ENCODE results near the gene SRGAP2. TPM values are rescaled to one million over a fixed set of nuclear protein-coding genes. Genes with fewer than 3 reads are reported as not detected.
"Not testable (repeated sequence)": the region's sequence is repeated elsewhere in the genome, so short reads cannot be mapped to it uniquely, and the experiment has no call there.

The SRGAP2 gene
- total and polyA plus RNA-seq, 4 donors, result 69.2 to 96.9 (median 85.4) TPM

GRCh38 chr1:206179666-206180065, 23.7 kb upstream of the SRGAP2 start:
- H3K27me3 ChIP-seq (ENCODE audit: control insufficient read depth, insufficient read depth, low read length); H3K36me3 ChIP-seq (ENCODE audit: control insufficient read depth, insufficient read depth, low read length); DNase-seq (ENCODE audit: low read depth in 4 of 6, low spot score in 6 of 6); H3K4me1 ChIP-seq (ENCODE audit: control insufficient read depth, insufficient read depth, low read length); H3K27ac ChIP-seq (ENCODE audit: low read depth, low read length); H3K9me3 ChIP-seq (ENCODE audit: control insufficient read depth, insufficient read depth, low read length); H3K4me3 ChIP-seq (ENCODE audit: low read depth, low read length): not testable (repeated sequence)

- not testable (repeated sequence) for H3K27me3 ChIP-seq (ENCODE audit: control insufficient read depth, insufficient read depth, low read length); H3K4me3 ChIP-seq (ENCODE audit: low read depth, low read length); H3K9me3 ChIP-seq (ENCODE audit: control insufficient read depth, insufficient read depth, low read length); DNase-seq (ENCODE audit: low read depth in 4 of 6, low spot score in 6 of 6); H3K4me1 ChIP-seq (ENCODE audit: control insufficient read depth, insufficient read depth, low read length); H3K36me3 ChIP-seq (ENCODE audit: control insufficient read depth, insufficient read depth, low read length); H3K27ac ChIP-seq (ENCODE audit: low read depth, low read length)
- WGBS (ENCODE audit: insufficient coverage), result no CpG with 5 or more reads among the region's 6 CpGs
Measured at GRCh38 chr1:206182368-206183317, 20.7 kb upstream of the SRGAP2 start.

DNA sequence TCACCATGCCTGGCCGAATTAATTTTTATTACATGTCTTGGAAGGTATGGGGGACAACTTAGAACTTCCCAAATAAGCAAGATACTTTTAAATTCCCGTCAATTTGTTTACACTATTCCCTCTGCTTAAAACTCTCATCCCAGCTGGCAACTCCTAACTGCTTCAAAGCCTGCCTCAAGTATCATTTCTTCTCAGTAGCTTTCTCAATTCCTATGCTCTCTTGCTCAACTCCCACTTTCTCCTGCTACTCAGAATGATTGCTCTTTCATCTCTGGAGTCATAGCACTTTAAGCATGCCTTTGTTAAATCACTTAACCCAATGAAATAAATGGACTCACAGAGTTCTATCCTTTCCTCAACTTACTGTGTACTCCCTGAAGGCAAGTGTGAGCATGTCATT, 19.6 kb upstream of the SRGAP2 start:
- not testable (repeated sequence) for DNase-seq (ENCODE audit: low read depth in 4 of 6, low spot score in 6 of 6); H3K4me3 ChIP-seq (ENCODE audit: low read depth, low read length); H3K9me3 ChIP-seq (ENCODE audit: control insufficient read depth, insufficient read depth, low read length); H3K27ac ChIP-seq (ENCODE audit: low read depth, low read length); H3K27me3 ChIP-seq (ENCODE audit: control insufficient read depth, insufficient read depth, low read length); H3K4me1 ChIP-seq (ENCODE audit: control insufficient read depth, insufficient read depth, low read length); H3K36me3 ChIP-seq (ENCODE audit: control insufficient read depth, insufficient read depth, low read length)
- no CpG with 5 or more reads among the region's 2 CpGs for WGBS (ENCODE audit: insufficient coverage)

GRCh38 chr1:206185778-206186177, 17.6 kb upstream of the SRGAP2 start:
- not testable (repeated sequence) for H3K4me1 ChIP-seq (ENCODE audit: control insufficient read depth, insufficient read depth, low read length)
- WGBS (ENCODE audit: insufficient coverage), result no CpG with 5 or more reads among the region's 3 CpGs

GRCh38 chr1:206186826-206187225, 16.5 kb upstream of the SRGAP2 start:
- not testable (repeated sequence) for H3K27ac ChIP-seq (ENCODE audit: low read depth, low read length); H3K4me1 ChIP-seq (ENCODE audit: control insufficient read depth, insufficient read depth, low read length); H3K9me3 ChIP-seq (ENCODE audit: control insufficient read depth, insufficient read depth, low read length); DNase-seq (ENCODE audit: low read depth in 4 of 6, low spot score in 6 of 6); H3K27me3 ChIP-seq (ENCODE audit: control insufficient read depth, insufficient read depth, low read length); H3K4me3 ChIP-seq (ENCODE audit: low read depth, low read length); H3K36me3 ChIP-seq (ENCODE audit: control insufficient read depth, insufficient read depth, low read length)
- no CpG with 5 or more reads among the region's 4 CpGs for WGBS (ENCODE audit: insufficient coverage)

More at GRCh38 chr1:206185778-206186177, 17.6 kb upstream of the SRGAP2 start:
- H3K9me3 ChIP-seq (ENCODE audit: control insufficient read depth, insufficient read depth, low read length); H3K27me3 ChIP-seq (ENCODE audit: control insufficient read depth, insufficient read depth, low read length); DNase-seq (ENCODE audit: low read depth in 4 of 6, low spot score in 6 of 6); H3K4me3 ChIP-seq (ENCODE audit: low read depth, low read length); H3K36me3 ChIP-seq (ENCODE audit: control insufficient read depth, insufficient read depth, low read length); H3K27ac ChIP-seq (ENCODE audit: low read depth, low read length): not testable (repeated sequence)

DNA sequence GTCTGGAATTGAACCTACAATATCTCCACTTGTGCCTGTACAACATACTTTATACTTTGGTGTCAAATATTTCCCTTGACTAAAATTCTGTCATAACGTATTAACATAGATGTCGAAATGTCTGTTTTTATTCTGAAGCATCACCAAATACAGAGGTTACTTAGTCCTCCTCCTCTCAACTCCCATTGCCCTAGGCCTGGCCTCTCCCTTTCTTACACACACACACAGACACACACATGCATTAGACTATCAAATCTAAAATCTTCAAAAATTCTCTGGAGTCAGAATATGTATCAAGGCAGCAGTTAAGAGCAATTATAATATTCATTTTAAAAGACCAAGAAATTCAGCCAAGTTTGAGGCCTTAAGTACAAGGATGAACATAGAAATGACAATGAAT, 8.2 kb upstream of the SRGAP2 start:
- DNase-seq (ENCODE audit: low read depth in 4 of 6, low spot score in 6 of 6); H3K27me3 ChIP-seq (ENCODE audit: control insufficient read depth, insufficient read depth, low read length); H3K9me3 ChIP-seq (ENCODE audit: control insufficient read depth, insufficient read depth, low read length); H3K4me3 ChIP-seq (ENCODE audit: low read depth, low read length); H3K27ac ChIP-seq (ENCODE audit: low read depth, low read length); H3K4me1 ChIP-seq (ENCODE audit: control insufficient read depth, insufficient read depth, low read length); H3K36me3 ChIP-seq (ENCODE audit: control insufficient read depth, insufficient read depth, low read length): not testable (repeated sequence)
- WGBS (ENCODE audit: insufficient coverage), result no CpG with 5 or more reads among the region's 2 CpGs

GRCh38 chr1:206196748-206197424, 6.5 kb upstream of the SRGAP2 start:
- not testable (repeated sequence) for H3K27ac ChIP-seq (ENCODE audit: low read depth, low read length); H3K9me3 ChIP-seq (ENCODE audit: control insufficient read depth, insufficient read depth, low read length); H3K4me1 ChIP-seq (ENCODE audit: control insufficient read depth, insufficient read depth, low read length); H3K27me3 ChIP-seq (ENCODE audit: control insufficient read depth, insufficient read depth, low read length); H3K36me3 ChIP-seq (ENCODE audit: control insufficient read depth, insufficient read depth, low read length); H3K4me3 ChIP-seq (ENCODE audit: low read depth, low read length); DNase-seq (ENCODE audit: low read depth in 4 of 6, low spot score in 6 of 6)
- no CpG with 5 or more reads among the region's 3 CpGs for WGBS (ENCODE audit: insufficient coverage)

- H3K27me3 ChIP-seq (ENCODE audit: control insufficient read depth, insufficient read depth, low read length); H3K4me1 ChIP-seq (ENCODE audit: control insufficient read depth, insufficient read depth, low read length); H3K9me3 ChIP-seq (ENCODE audit: control insufficient read depth, insufficient read depth, low read length); H3K36me3 ChIP-seq (ENCODE audit: control insufficient read depth, insufficient read depth, low read length): not testable (repeated sequence)
- H3K4me3 ChIP-seq (ENCODE audit: low read depth, low read length), result peak within 1 kb of the TSS; percentile 56
- DNase-seq (ENCODE audit: low read depth in 4 of 6, low spot score in 6 of 6), result peak; percentile 90 to 100 (median 97)
- H3K27ac ChIP-seq (ENCODE audit: low read depth, low read length), result peak within 1 kb of the TSS; percentile 86
- 0% methylated on average over 12 of the region's 36 CpGs for WGBS (ENCODE audit: insufficient coverage)
Measured at GRCh38 chr1:206202789-206203363, 465 bp upstream of the SRGAP2 start, which contains the start of gene FAM72A. Gene FAM72A, minus strand, starts transcription at chr1:206202839. Its CDS starts 814 bp downstream, at chr1:206202025.

GRCh38 chr1:206204159-206204511, 794 bp downstream of the SRGAP2 start:
- Histone ChIP-seq H3K4me3 (ENCODE audit: low read depth, low read length) (peak overlapping the region; percentile 21), H3K27ac (ENCODE audit: low read depth, low read length) (peak overlapping the region; percentile 61)
- H3K9me3 ChIP-seq (ENCODE audit: control insufficient read depth, insufficient read depth, low read length); H3K4me1 ChIP-seq (ENCODE audit: control insufficient read depth, insufficient read depth, low read length); DNase-seq (ENCODE audit: low read depth in 4 of 6, low spot score in 6 of 6); H3K27me3 ChIP-seq (ENCODE audit: control insufficient read depth, insufficient read depth, low read length); H3K36me3 ChIP-seq (ENCODE audit: control insufficient read depth, insufficient read depth, low read length): not testable (repeated sequence)
- WGBS (ENCODE audit: insufficient coverage), result no CpG with 5 or more reads among the region's 25 CpGs

Data from spinal cord (tissue), 10 donors.